Retinal pigment epithelial cell (primary cell): Measurements from ENCODE around the gene AOPEP.

Experiments
- DNase-seq: peaks from one replicate; pipeline ENCODE4 v3.0.0-alpha.2; 2010; ENCODE audit warnings: low read depth
- H3K4me3 ChIP-seq: 2 replicates; pipeline ENCODE4 v1.5.1; 2011; ENCODE audit warnings: mild to moderate bottlenecking, low read length, control low read depth, moderate library complexity
- CTCF ChIP-seq: conservative IDR thresholded peaks from 2 replicates; pipeline ENCODE4 v1.5.1; 2011; ENCODE audit warnings: low read depth, low read length, control low read depth, inconsistent platforms

AOPEP gene

DNA sequence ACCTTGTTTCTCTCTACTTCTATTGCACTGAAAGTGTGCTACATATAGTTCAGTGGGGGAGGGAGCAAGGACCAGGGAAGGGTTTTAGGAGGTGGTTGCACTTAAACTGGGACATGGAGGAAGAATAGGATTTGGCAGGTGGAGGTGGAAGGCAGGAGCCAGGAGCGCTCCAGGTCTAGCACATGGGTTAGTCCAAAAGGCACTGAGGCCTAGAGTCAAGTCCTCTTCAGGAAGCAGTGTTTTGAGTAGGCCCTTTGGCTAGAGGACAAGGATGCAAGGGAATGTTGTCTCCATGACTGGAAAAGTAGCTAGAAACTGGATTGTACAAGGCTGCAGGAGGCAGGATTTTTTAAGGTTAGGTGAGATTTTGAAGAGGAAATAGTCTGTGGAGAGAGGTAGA lies 31.5 kb downstream of the AOPEP start:
- no peak for DNase-seq
- no peak for TF ChIP-seq CTCF

DNA sequence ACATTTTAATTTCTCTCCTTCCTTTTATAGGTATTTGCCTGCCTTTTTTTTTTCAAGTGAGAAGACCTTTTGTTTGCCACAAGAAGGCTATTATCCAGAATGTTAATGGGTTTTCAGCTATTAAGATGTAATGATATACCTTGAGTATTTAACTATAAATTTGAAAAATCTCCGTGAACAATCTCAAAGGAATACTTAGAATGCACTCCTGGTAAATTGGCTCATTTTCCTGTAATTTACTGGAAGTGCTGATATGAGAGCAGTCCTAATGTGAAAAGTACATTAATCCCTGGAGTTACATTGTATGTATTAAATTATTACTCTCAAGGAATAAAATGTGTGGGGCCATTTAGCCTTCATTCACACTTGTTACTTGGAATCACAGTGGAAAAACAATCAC lies 32.4 kb downstream of the AOPEP start:
- no peak for DNase-seq
- H3K4me3 ChIP-seq = no peak overlapping the region
- no peak for TF ChIP-seq CTCF

More for the DNA sequence above, 31.5 kb downstream of the AOPEP start:
- H3K4me3 ChIP-seq = no peak overlapping the region

DNA sequence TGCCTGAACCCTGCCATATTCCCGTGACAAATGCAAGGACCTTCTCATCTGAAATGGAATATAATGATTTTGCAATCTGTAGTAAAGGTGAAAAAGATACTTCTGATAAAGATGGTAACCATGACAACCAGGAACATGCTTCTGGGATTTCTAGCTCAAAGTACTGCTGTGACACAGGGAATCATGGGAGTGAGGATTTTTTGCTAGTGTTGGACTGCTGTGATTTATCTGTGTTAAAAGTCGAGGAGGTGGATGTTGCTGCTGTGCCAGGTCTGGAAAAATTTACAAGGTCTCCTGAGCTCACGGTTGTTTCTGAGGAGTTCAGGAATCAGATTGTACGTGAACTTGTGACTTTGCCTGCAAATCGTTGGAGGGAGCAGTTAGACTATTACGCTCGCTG lies 33.5 kb downstream of the AOPEP start:
- no peak for DNase-seq
- no peak for TF ChIP-seq CTCF
- no peak overlapping the region for H3K4me3 ChIP-seq

DNA sequence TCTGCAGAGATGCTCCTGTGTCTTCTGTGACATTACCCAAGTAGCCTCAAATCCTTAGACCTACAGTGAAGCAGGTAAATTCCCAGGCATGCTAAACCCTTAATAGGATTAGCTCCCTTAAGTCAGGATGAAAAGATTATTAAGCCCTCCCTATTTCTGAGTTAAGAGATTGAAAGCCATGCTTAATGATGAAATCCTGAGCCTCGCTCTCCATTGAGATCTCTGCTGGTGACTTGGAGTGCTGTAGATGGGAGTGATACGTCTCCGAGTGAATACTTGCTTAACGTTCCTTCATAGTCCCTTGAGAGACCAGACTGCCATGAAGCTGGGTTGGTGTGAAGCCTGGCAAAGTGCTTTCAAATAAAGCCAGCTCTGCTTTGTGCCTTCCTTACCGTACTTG lies 34.2 kb downstream of the AOPEP start:
- TF ChIP-seq CTCF = no peak
- no peak overlapping the region for H3K4me3 ChIP-seq

GRCh38 chr9:94761481-94761880 lies 35.0 kb downstream of the AOPEP start:
- no peak for DNase-seq
- no peak overlapping the region for H3K4me3 ChIP-seq
- TF ChIP-seq CTCF = no peak

More for the DNA sequence above, 34.2 kb downstream of the AOPEP start:
- peak; percentile 74 for DNase-seq

- DNase-seq = no peak
- TF ChIP-seq CTCF = no peak
- H3K4me3 ChIP-seq = no peak overlapping the region
Observed at GRCh38 chr9:94767331-94768072, 41.0 kb downstream of the AOPEP start.

- no peak for DNase-seq
- no peak overlapping the region for H3K4me3 ChIP-seq
- no peak for TF ChIP-seq CTCF
Observed at GRCh38 chr9:94768766-94769165, 42.3 kb downstream of the AOPEP start.
